Fibroblast of mammary gland (primary cell): Measurements from ENCODE around the gene LUZP4.
A peak's percentile ranks its signal among the peaks of the same experiment; 100 is the strongest.

Experiments
- DNase-seq: peaks from one replicate; pipeline ENCODE4 v3.0.0-alpha.2; 2010; ENCODE audit warnings: low read depth
- H3K4me3 ChIP-seq: 2 replicates; pipeline ENCODE4 v1.5.1; 2011; ENCODE audit warnings: low read depth, mild to moderate bottlenecking, low read length, moderate library complexity; ENCODE audit not compliant: control insufficient read depth
- TF ChIP-seq, protein P1 (sequence below): conservative IDR thresholded peaks from 2 replicates; pipeline ENCODE4 v1.5.1; 2011; ENCODE audit warnings: low read depth, low read length, inconsistent platforms; ENCODE audit not compliant: control insufficient read depth, insufficient read depth

Gene LUZP4, protein sequence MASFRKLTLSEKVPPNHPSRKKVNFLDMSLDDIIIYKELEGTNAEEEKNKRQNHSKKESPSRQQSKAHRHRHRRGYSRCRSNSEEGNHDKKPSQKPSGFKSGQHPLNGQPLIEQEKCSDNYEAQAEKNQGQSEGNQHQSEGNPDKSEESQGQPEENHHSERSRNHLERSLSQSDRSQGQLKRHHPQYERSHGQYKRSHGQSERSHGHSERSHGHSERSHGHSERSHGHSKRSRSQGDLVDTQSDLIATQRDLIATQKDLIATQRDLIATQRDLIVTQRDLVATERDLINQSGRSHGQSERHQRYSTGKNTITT

DNA sequence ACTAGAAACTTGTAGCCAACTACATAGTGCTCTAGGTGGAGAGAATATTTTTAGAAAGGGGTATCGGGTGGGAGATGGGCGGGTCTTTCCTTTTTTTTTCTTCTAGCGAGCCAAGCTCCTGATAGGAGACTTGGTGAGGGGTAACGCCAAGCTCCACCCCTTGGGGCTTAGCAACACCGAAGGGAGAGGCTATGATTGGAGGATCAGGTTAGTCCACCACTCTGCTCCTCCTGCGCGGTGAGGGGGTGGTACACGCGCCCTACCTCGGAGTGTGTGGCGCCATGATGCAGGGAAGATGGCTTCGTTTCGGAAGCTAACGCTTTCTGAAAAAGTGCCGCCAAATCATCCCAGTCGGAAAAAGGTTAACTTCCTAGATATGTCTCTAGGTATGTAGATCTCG lies at the start of gene LUZP4:
TSS of gene LUZP4 (plus strand) at position 251 of the 400 bp plus-strand sequence. CDS start at position 296, 45 bp downstream.
- H3K4me3 ChIP-seq, result no peak within 1 kb of the TSS
- TF ChIP-seq, protein P1, sequence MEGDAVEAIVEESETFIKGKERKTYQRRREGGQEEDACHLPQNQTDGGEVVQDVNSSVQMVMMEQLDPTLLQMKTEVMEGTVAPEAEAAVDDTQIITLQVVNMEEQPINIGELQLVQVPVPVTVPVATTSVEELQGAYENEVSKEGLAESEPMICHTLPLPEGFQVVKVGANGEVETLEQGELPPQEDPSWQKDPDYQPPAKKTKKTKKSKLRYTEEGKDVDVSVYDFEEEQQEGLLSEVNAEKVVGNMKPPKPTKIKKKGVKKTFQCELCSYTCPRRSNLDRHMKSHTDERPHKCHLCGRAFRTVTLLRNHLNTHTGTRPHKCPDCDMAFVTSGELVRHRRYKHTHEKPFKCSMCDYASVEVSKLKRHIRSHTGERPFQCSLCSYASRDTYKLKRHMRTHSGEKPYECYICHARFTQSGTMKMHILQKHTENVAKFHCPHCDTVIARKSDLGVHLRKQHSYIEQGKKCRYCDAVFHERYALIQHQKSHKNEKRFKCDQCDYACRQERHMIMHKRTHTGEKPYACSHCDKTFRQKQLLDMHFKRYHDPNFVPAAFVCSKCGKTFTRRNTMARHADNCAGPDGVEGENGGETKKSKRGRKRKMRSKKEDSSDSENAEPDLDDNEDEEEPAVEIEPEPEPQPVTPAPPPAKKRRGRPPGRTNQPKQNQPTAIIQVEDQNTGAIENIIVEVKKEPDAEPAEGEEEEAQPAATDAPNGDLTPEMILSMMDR, result no peak
- no peak for DNase-seq

DNA sequence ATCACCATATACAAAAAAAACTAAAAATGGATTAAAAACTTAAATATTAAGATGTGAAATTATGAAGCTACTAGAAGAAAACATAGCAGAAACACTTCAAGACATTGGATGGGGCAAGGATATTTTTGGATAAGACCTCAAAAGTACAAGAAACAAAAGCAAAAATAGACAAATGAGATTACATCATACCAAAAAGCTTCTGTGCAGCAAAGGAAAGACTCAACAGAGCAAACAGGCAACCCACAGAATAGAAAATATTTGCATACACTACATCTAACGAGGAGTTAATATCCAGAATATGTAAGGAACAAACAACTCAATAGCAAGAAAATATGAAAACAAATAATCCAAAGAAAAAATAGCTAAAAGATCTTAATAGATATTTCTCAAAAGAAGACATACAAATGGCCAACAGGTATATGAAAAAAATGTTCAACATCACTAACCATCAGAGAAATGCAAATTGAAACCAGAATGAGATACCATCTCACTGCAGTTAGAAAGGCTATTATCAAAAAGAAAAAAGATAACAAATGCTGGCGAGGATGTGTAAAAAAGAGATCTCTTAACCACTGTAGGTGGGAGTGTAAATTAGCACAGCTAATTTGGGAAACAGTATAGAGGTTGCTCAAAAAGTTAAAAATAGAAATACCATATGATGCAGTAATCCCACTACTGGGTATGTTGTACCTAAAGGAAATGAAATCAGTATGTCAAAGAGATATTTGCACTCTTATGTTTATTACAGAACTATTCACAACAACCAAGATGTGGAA lies 37.9 kb upstream of the LUZP4 start:
- TF ChIP-seq, protein P1, result no peak
- no peak for DNase-seq

DNA sequence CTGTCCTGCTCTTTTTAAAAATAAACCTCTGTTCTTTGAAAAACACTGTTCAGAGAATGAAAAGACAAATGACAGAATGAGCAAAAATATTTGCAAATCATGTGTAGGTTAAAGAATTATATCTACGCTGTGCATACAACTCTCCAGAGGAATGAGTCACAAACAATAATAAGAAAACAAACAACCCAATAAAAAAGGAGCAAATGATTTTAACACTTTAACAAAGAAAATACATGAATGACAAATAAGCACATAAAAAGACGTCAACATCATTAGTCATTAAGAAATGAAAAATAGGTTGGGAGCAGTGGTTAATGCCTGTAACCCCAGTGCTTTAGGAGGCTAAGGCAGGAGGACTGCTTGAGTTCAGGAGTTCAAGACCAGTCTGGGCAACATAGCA lies 34.5 kb upstream of the LUZP4 start:
- TF ChIP-seq, protein P1, result no peak
- no peak overlapping the region for H3K4me3 ChIP-seq
- no peak for DNase-seq

More for the DNA sequence above, 37.9 kb upstream of the LUZP4 start:
- H3K4me3 ChIP-seq, result no peak overlapping the region

DNA sequence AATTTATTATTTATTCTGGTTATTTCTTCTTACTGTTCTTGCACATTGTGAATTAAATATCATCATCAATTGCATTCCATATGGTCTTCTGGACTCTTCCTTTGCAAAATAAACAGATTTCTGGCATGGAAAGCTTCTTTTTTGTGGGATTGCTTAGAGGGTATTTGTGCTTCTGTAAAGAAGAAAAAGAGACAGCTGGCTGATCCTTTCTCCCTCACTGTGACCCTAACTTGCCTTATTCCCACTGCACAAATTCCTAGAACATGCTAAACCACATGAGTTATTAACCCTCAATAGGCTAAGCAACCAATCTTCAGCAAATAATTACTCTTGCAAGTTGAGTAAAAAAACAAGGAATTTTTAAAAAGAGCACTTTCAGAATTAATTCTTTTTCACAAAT lies 31.8 kb upstream of the LUZP4 start:
- TF ChIP-seq, protein P1, result no peak
- H3K4me3 ChIP-seq, result no peak overlapping the region

DNA sequence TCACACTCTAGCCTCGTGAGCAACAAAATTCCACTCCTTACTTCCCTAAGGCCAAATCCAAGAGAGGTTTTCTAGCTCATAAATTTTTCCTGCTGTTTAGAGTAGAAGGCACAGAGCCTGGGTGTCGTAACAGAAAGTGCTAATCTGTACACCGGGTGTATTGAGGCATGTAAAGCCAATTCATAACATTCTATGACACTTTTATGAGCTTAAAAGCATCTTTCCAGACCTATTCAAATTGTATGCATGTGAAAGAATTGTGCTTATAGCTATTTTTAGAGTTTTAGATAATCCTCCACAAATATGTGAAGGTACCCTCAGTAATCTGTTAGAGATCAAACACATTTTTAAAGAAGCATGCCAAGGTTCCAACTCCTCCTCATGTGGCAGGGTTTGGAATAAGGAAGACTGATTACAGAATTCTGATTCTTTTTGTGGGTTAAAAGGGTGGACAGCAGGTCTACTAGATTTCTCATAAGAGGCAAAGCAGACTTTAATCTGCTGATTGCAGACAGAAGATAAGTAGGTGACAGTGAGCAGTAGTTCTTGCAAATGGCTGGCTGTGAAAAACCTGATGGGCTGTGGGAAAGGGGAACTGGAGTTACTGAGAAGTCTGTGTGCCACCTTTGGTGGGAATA lies 30.2 kb upstream of the LUZP4 start:
- H3K4me3 ChIP-seq, result no peak overlapping the region
- TF ChIP-seq, protein P1, result no peak
- DNase-seq, result no peak

More for the DNA sequence above, 31.8 kb upstream of the LUZP4 start:
- DNase-seq, result no peak

DNA sequence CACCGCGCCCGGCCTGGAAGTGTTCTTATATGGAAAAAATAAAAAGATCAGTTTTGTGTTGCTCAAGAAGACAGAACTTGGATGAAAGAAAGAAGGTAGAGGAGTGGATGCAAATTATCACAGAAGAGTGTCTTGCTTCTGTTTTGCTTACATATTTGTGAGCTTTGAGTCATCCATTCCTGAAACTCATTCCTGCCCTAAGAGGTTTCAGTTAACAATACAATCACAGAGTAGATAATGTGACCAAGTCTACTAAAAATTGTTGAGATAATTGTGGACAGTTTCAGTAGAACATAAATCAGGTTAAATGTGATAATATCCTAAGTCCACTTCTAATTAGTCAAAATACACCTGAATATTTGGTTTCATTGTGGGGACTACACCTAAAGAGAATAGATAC lies 29.2 kb upstream of the LUZP4 start:
- no peak overlapping the region for H3K4me3 ChIP-seq
- TF ChIP-seq, protein P1, result no peak
- peak; percentile 1 for DNase-seq
